KBM-7 (cell line): ENCODE data around the gene CFAP161.
A peak's percentile ranks its signal among the peaks of the same experiment; 100 is the strongest.
"Not testable (repeated sequence)": the region's sequence is repeated elsewhere in the genome, so short reads cannot be mapped to it uniquely, and the experiment has no call there.

ENCODE experiments used
- DNase-seq: peaks from one replicate; pipeline ENCODE4 v3.0.0-alpha.2; 2015
- in situ Hi-C: fragments of 300-500 bp; cut with MboI; formaldehyde crosslinking; loops from 2 replicates; pipeline ENCODE4 v1.14.3; 2020; ENCODE audit warnings: low sequenced_read_pairs, low pct_unique_long_range_greater_than_20kb, mixed read lengths

Gene CFAP161

GRCh38 chr15:81152339-81152738, 18.3 kb downstream of the CFAP161 start:
- in situ Hi-C loops, result no loop called here
- no peak for DNase-seq

GRCh38 chr15:81152799-81153198, 18.7 kb downstream of the CFAP161 start:
- no peak for DNase-seq

GRCh38 chr15:81155375-81156218, 21.5 kb downstream of the CFAP161 start:
- in situ Hi-C loops, result no loop called here
- DNase-seq, result peak; percentile 74

More at GRCh38 chr15:81152799-81153198, 18.7 kb downstream of the CFAP161 start:
- in situ Hi-C loops, result no loop called here

- in situ Hi-C loops, result no loop called here
- DNase-seq, result no peak
Measured at GRCh38 chr15:81156324-81156723, 22.3 kb downstream of the CFAP161 start.

GRCh38 chr15:81157195-81157938, 23.3 kb downstream of the CFAP161 start:
- in situ Hi-C loops, result no loop called here
- no peak for DNase-seq

- no peak for DNase-seq
- in situ Hi-C loops, result no loop called here
Measured at GRCh38 chr15:81157939-81158223, 23.8 kb downstream of the CFAP161 start.

GRCh38 chr15:81158561-81158960, 24.5 kb downstream of the CFAP161 start:
- in situ Hi-C loops, DNase-seq: not testable (repeated sequence)

GRCh38 chr15:81160312-81161159, 26.5 kb downstream of the CFAP161 start:
- in situ Hi-C loops, result no loop called here
- DNase-seq, result no peak

- in situ Hi-C loops, result no loop called here
- DNase-seq, result no peak
Measured at GRCh38 chr15:81161160-81161673, 27.1 kb downstream of the CFAP161 start.

GRCh38 chr15:81161851-81162250, 27.8 kb downstream of the CFAP161 start:
- in situ Hi-C loops, result no loop called here
- no peak for DNase-seq

- peak; percentile 48 for DNase-seq
- in situ Hi-C loops, result no loop called here
Measured at GRCh38 chr15:81163961-81164800, 30.1 kb downstream of the CFAP161 start.

GRCh38 chr15:81165535-81165934, 31.5 kb downstream of the CFAP161 start:
- DNase-seq, result no peak
- in situ Hi-C loops, result no loop called here

GRCh38 chr15:81166636-81167305, 32.7 kb downstream of the CFAP161 start:
- no peak for DNase-seq
- in situ Hi-C loops, result no loop called here

- in situ Hi-C loops, result no loop called here
- no peak for DNase-seq
Measured at GRCh38 chr15:81168131-81168526, 34.1 kb downstream of the CFAP161 start.

- DNase-seq, result no peak
- in situ Hi-C loops, result no loop called here
Measured at GRCh38 chr15:81168644-81169043, 34.6 kb downstream of the CFAP161 start.

GRCh38 chr15:81170511-81170910, 36.4 kb downstream of the CFAP161 start:
- DNase-seq, result no peak
- in situ Hi-C loops, result no loop called here

- in situ Hi-C loops, result no loop called here
- DNase-seq, result no peak
Measured at GRCh38 chr15:81171286-81171685, 37.2 kb downstream of the CFAP161 start.

- in situ Hi-C loops, result no loop called here
- no peak for DNase-seq
Measured at GRCh38 chr15:81174125-81174791, 40.2 kb downstream of the CFAP161 start.
